ENCODE results near the gene PPA2. TPM values are rescaled to one million over a fixed set of nuclear protein-coding genes. Genes with fewer than 3 reads are reported as not detected.
A peak's percentile ranks its signal among the peaks of the same experiment; 100 is the strongest.

PPA2 gene
- total and polyA plus RNA-seq, 2 donors = 60.1 to 80.1 TPM

DNA sequence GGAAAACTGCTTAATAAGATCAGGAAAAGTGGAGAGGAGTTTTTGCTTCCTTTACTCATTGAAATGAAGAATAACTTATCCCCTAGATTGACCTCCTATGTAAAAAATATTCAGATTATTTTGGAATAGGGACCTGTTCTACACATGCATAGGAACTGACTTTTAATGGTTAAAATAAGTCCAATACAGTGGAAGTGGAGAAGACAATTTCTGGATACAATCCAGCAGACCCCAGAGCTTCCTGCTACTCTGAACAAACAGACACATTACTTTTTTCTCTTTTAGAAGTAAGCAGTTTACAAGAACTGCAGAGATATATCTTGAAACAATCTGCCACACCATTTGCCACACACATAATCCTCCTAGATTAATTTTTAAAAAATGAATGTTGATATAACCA is 129.7 kb downstream of the PPA2 start:
- Histone ChIP-seq H3K9me3 (ENCODE audit: control insufficient read depth in 2 of 2, insufficient read depth in 1 of 2, low read length in 1 of 2) (no peaks in the 10 kb centered on the region), H3K4me1 (ENCODE audit: control insufficient read depth in 2 of 2, insufficient read depth in 2 of 2, low read length in 2 of 2) (no peaks in the 10 kb centered on the region), H3K27ac (ENCODE audit: low read depth in 1 of 2, low read length in 1 of 2) (no peak overlapping the region), H3K4me3 (ENCODE audit: low read length in 2 of 2) (no peak overlapping the region), H3K27me3 (ENCODE audit: control insufficient read depth in 2 of 2, insufficient read depth in 1 of 2, low read length in 1 of 2) (no peaks in the 10 kb centered on the region), H3K36me3 (ENCODE audit: control insufficient read depth in 2 of 2, insufficient read depth in 2 of 2, low read length in 1 of 2) (no peaks in the 10 kb centered on the region)
- no peak for DNase-seq (ENCODE audit: low read depth in 6 of 9, low spot score in 9 of 9)

DNA sequence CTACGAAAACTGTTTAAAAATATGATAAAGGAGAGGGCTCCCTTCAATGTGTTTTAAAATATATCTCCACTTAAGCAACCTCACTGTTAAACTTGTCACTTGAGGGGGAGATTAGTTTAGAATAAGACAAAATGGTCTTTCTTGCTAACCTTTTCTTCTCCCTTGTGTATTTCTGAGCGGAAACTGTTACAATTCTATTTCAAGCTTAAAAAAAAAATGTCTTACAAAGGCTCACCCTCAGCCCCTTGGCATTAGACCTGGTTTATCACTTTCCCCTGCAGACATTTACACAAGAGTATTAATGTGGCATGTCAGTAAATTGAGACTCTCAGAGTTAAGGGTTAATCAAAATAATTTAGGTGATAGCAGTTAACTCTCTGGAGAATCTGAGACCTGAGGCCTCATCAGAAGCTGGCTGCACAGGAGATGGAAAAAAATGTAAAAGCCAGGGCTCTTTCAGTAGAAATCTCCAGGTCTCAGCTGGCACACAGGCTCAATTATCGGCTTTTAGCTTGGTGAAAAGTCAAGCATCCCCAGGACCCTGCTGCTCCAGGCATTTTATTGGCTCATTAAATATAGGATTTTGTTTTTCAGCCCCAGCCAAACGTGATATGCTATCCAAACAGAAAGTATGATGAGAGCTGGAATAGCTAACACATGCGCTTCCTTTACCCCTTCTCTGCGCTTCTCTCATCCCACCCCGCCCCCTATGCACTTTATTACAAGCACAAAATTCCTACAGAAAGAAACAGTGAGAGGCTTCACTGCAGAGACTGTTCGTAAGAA is 130.5 kb downstream of the PPA2 start:
- Histone ChIP-seq H3K27me3 (ENCODE audit: control insufficient read depth in 2 of 2, insufficient read depth in 1 of 2, low read length in 1 of 2) (no peaks in the 10 kb centered on the region), H3K27ac (ENCODE audit: low read depth in 1 of 2, low read length in 1 of 2) (peak overlapping the region in 1 of 2 donors; percentile 9), H3K9me3 (ENCODE audit: control insufficient read depth in 2 of 2, insufficient read depth in 1 of 2, low read length in 1 of 2) (no peaks in the 10 kb centered on the region), H3K4me3 (ENCODE audit: low read length in 2 of 2) (no peak overlapping the region), H3K36me3 (ENCODE audit: control insufficient read depth in 2 of 2, insufficient read depth in 2 of 2, low read length in 1 of 2) (no peaks in the 10 kb centered on the region), H3K4me1 (ENCODE audit: control insufficient read depth in 2 of 2, insufficient read depth in 2 of 2, low read length in 2 of 2) (no peaks in the 10 kb centered on the region)
- 95% methylated on average over 8 of the region's 8 CpGs for WGBS
- DNase-seq (ENCODE audit: low read depth in 6 of 9, low spot score in 9 of 9) = no peak

DNA sequence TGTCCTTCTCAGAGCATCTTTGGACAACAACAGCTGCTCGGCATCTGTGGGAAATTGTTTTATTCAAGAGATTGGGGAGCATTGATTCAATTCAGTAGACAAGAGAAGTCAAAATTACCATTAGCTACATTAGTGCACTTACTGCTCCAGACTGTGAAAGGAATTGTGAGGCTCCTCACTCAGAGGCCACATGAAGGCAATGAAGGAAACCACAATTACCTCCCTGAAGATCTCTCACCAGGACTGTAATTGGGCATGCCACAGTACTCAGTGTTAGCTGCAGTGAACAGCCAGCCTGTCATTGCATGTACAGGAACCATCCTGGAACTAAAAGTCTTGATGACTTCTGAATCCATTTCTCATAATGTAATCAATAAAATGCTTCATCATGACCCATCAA is 144.8 kb downstream of the PPA2 start:
- H3K27ac ChIP-seq (ENCODE audit: low read depth in 1 of 2, low read length in 1 of 2) = no peak overlapping the region
- H3K4me3 ChIP-seq (ENCODE audit: low read length in 2 of 2) = no peak overlapping the region
- no peaks in the 10 kb centered on the region for H3K36me3 ChIP-seq (ENCODE audit: control insufficient read depth in 2 of 2, insufficient read depth in 2 of 2, low read length in 1 of 2)
- peak in 3 of 9 donors; percentile 4 to 52 (median 17) for DNase-seq (ENCODE audit: low read depth in 6 of 9, low spot score in 9 of 9)
- H3K4me1 ChIP-seq (ENCODE audit: control insufficient read depth in 2 of 2, insufficient read depth in 2 of 2, low read length in 2 of 2) = peaks cover 0 to 3% of the 10 kb centered on the region in 2 donors
- H3K27me3 ChIP-seq (ENCODE audit: control insufficient read depth in 2 of 2, insufficient read depth in 1 of 2, low read length in 1 of 2) = no peaks in the 10 kb centered on the region
- 88% methylated on average over 1 of the region's 1 CpG for WGBS
- no peaks in the 10 kb centered on the region for H3K9me3 ChIP-seq (ENCODE audit: control insufficient read depth in 2 of 2, insufficient read depth in 1 of 2, low read length in 1 of 2)

DNA sequence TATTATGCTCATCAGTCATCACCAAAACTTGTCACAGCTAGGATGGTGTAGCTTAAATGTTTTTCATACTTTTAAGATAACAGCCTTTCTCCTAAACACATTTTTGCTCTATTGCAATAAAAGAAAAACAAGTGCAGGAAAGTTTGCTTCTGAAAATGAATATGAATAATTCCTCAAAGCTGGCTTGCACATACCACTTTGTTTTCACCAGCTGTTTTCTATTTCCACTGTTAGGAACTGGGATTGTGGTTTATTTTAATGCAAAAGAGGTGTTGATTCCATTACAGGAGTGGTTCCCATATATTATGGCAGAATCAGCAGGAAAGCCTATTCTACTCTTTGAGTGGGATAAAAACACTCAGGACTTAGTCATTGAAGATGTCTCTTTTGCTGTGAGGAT is 145.9 kb downstream of the PPA2 start:
- H3K36me3 ChIP-seq (ENCODE audit: control insufficient read depth in 2 of 2, insufficient read depth in 2 of 2, low read length in 1 of 2) = no peaks in the 10 kb centered on the region
- H3K27me3 ChIP-seq (ENCODE audit: control insufficient read depth in 2 of 2, insufficient read depth in 1 of 2, low read length in 1 of 2) = no peaks in the 10 kb centered on the region
- H3K4me3 ChIP-seq (ENCODE audit: low read length in 2 of 2) = no peak overlapping the region
- no peaks in the 10 kb centered on the region for H3K9me3 ChIP-seq (ENCODE audit: control insufficient read depth in 2 of 2, insufficient read depth in 1 of 2, low read length in 1 of 2)
- no peak for DNase-seq (ENCODE audit: low read depth in 6 of 9, low spot score in 9 of 9)
- H3K4me1 ChIP-seq (ENCODE audit: control insufficient read depth in 2 of 2, insufficient read depth in 2 of 2, low read length in 2 of 2) = peaks cover 0 to 3% of the 10 kb centered on the region in 2 donors
- no peak overlapping the region for H3K27ac ChIP-seq (ENCODE audit: low read depth in 1 of 2, low read length in 1 of 2)

DNA sequence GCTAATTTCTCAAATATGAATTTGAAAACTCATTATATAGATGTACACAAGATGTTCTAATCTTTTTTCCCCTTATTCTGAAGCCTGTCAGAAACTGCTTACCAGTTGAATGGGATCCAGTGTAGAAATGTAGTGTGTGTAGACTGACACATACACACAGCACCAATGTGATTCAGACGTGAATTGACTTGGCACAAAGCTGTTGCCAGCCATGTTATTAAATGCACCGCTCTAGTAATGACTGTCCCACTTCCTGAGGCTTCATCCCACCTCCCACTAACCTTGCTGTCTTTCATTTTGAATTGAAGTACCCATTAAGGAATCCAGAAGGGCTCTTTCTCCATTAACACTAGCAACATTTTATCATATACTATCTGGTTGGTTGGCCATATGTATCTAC is 146.6 kb downstream of the PPA2 start:
- 97% methylated on average over 2 of the region's 2 CpGs for WGBS
- DNase-seq (ENCODE audit: low read depth in 6 of 9, low spot score in 9 of 9) = no peak
- Histone ChIP-seq H3K27me3 (ENCODE audit: control insufficient read depth in 2 of 2, insufficient read depth in 1 of 2, low read length in 1 of 2) (no peaks in the 10 kb centered on the region), H3K27ac (ENCODE audit: low read depth in 1 of 2, low read length in 1 of 2) (no peak overlapping the region), H3K36me3 (ENCODE audit: control insufficient read depth in 2 of 2, insufficient read depth in 2 of 2, low read length in 1 of 2) (no peaks in the 10 kb centered on the region), H3K4me1 (ENCODE audit: control insufficient read depth in 2 of 2, insufficient read depth in 2 of 2, low read length in 2 of 2) (peaks cover 0 to 3% of the 10 kb centered on the region in 2 donors), H3K9me3 (ENCODE audit: control insufficient read depth in 2 of 2, insufficient read depth in 1 of 2, low read length in 1 of 2) (no peaks in the 10 kb centered on the region), H3K4me3 (ENCODE audit: low read length in 2 of 2) (no peak overlapping the region)

Other genes starting within 250 kb of the PPA2 start
- 0.24 TPM for gene ARHGEF38, start 78.6 kb upstream of the PPA2 start, total RNA-seq
- 0.30 TPM for gene ARHGEF38, start 78.6 kb upstream of the PPA2 start, polyA plus RNA-seq
- 18.9 TPM for gene INTS12, start 234.6 kb upstream of the PPA2 start, total RNA-seq
- 24.7 TPM for gene INTS12, start 234.6 kb upstream of the PPA2 start, polyA plus RNA-seq
- gene GSTCD, start 234.7 kb upstream of the PPA2 start, total RNA-seq = 9.1 TPM
- 3.3 TPM for gene GSTCD, start 234.7 kb upstream of the PPA2 start, polyA plus RNA-seq